AG09319 (cell line): ENCODE results near the gene CYTL1.

Experiments
- DNase-seq: peaks from one replicate; pipeline ENCODE4 v3.0.0-alpha.2; 2010; ENCODE audit warnings: low read depth; ENCODE audit errors: extremely low read depth
- CTCF ChIP-seq: IDR thresholded peaks from 2 replicates; pipeline ENCODE4 v1.5.1; 2011; ENCODE audit warnings: low read depth, mild to moderate bottlenecking, inconsistent platforms, low read length, moderate library complexity

Gene CYTL1

GRCh38 chr4:5032813-5033212, 13.6 kb upstream of the CYTL1 start:
- no peak for DNase-seq
- TF ChIP-seq CTCF, result no peak

GRCh38 chr4:5030927-5031326, 11.7 kb upstream of the CYTL1 start:
- TF ChIP-seq CTCF, result no peak
- no peak for DNase-seq

GRCh38 chr4:5030221-5030620, 11.0 kb upstream of the CYTL1 start:
- no peak for TF ChIP-seq CTCF
- no peak for DNase-seq

GRCh38 chr4:5029447-5029846, 10.2 kb upstream of the CYTL1 start:
- no peak for TF ChIP-seq CTCF
- DNase-seq, result no peak

GRCh38 chr4:5028480-5028879, 9.2 kb upstream of the CYTL1 start:
- no peak for TF ChIP-seq CTCF
- DNase-seq, result no peak

GRCh38 chr4:5027346-5027745, 8.1 kb upstream of the CYTL1 start:
- DNase-seq, result no peak
- TF ChIP-seq CTCF, result no peak

- no peak for DNase-seq
- TF ChIP-seq CTCF, result no peak
These were observed 7.1 kb upstream of the CYTL1 start for GRCh38 chr4:5026371-5026770.
